ENCODE results near the gene DGCR6L. TPM values are rescaled to one million over a fixed set of nuclear protein-coding genes. Genes with fewer than 3 reads are reported as not detected.
"Not testable (repeated sequence)": the region's sequence is repeated elsewhere in the genome, so short reads cannot be mapped to it uniquely, and the experiment has no call there.

DGCR6L gene
- polyA plus RNA-seq, 2 of the 4 experiments (the other 2 are of a cell fraction) = 17.9 to 26.1 TPM

DNA sequence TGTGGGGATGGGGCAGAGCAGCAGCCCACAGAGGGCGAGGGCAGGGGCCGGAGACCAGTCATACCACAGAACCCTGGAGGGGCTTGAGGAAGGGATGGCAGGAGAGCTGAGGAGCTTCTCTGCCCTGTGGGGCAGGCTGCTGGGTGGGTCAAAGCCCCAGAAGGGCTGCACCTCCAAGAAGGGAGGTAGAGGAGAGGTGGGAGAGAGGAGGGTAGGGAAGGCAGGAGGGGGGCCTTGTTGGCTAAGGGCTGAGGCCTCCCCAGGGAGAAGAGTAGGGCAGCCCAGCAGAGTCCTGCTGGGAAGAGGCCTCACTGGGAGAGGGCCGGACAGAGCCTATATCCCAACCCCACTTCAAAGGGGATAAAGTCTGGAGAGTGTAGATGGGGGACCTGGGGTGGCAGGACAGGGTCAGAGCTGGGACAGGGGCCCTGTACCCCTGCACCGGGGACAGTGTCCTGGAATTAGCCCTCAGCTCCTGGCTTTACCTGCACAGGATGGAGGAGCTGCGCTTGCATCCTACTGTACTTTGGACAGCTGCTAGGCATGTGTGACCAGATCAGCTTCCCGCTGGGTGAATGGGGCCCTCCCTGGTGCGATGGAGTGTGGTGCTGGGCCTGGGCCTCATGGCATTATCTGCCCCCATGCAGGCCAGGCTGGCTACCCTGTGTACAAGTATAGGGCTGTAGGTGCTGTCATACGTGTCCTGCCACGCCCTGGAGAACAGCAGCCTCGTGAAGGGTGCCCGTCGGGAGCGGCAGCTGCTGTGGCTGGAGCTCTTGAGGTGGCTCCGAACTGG lies 7.3 kb downstream of the DGCR6L start:
- no peaks in the 10 kb centered on the region for H3K9me3 ChIP-seq
- 88% methylated on average over 5 of the region's 14 CpGs for WGBS (ENCODE audit: missing lambda C conversion rate)
- no peak for TF ChIP-seq ZC3H11A (IDR thresholded peaks at IDR 0.05)
- no peak for TF ChIP-seq BHLHE40 (IDR thresholded peaks at IDR 0.05; ENCODE audit: low read depth, low read length)
- TF ChIP-seq MAZ (IDR thresholded peaks at IDR 0.05; ENCODE audit: borderline replicate concordance, low read depth, low read length) = no peak
- TF ChIP-seq ZFP36 (IDR thresholded peaks at IDR 0.05; ENCODE audit: borderline replicate concordance, partially characterized antibody) = no peak
- no peak for TF ChIP-seq RAD21 (conservative IDR thresholded peaks at IDR 0.05 in 1 of 2, IDR thresholded peaks at IDR 0.05 in 1 of 2)
- no peak for TF ChIP-seq EHF (CRISPR knock-in tag; IDR thresholded peaks at IDR 0.05)
- no peak for TF ChIP-seq JUN (IDR thresholded peaks at IDR 0.05)
- no peak for TF ChIP-seq ZSCAN20 (CRISPR knock-in tag; IDR thresholded peaks at IDR 0.05)
- no peak for TF ChIP-seq CHD4 (IDR thresholded peaks at IDR 0.05; ENCODE audit: borderline replicate concordance)
- TF ChIP-seq TFCP2L1 (CRISPR knock-in tag; IDR thresholded peaks at IDR 0.05) = no peak
- TF ChIP-seq NR3C1 (IDR thresholded peaks at IDR 0.05) = no peak
- no peak for TF ChIP-seq KDM1A (IDR thresholded peaks at IDR 0.05; ENCODE audit: low read depth)
- no peak for TF ChIP-seq GATA3 (IDR thresholded peaks at IDR 0.05; ENCODE audit: borderline replicate concordance)
- TF ChIP-seq HES2 (IDR thresholded peaks at IDR 0.05) = no peak
- TF ChIP-seq BCL3 (IDR thresholded peaks at IDR 0.05) = no peak
- no peak for TF ChIP-seq HDAC2 (IDR thresholded peaks at IDR 0.05)
- TF ChIP-seq PBX3 (IDR thresholded peaks at IDR 0.05) = no peak
- no peak for TF ChIP-seq ELK1 (IDR thresholded peaks at IDR 0.05; ENCODE audit: low read depth, low read length)
- ATAC-seq (no peak), DNase-seq (ENCODE audit: low read depth in 1 of 2, low spot score in 1 of 2) (no peak), FAIRE-seq (no peak)
- POLR2A ChIA-PET = no interaction called here
- H3K27ac ChIP-seq = no peak overlapping the region
- H3K4me2 ChIP-seq = no peak overlapping the region
- no peak overlapping the region for H3K4me3 ChIP-seq
- H3K4me1 ChIP-seq = no peaks in the 10 kb centered on the region
- CTCF ChIA-PET = interaction anchor here (0.6 to 1.2 kb wide), 2 partner anchors 14 to 159 kb away, joined by 3 read pairs; no protein-coding TSS in a partner anchor

- H3K9me3 ChIP-seq; H3K4me2 ChIP-seq; ATAC-seq; POLR2A ChIA-PET; H3K4me1 ChIP-seq; DNase-seq (ENCODE audit: low read depth in 1 of 2, low spot score in 1 of 2); FAIRE-seq; CTCF ChIA-PET; H3K27ac ChIP-seq; H3K4me3 ChIP-seq: not testable (repeated sequence)
- WGBS (ENCODE audit: missing lambda C conversion rate) = 81% methylated on average over 10 of the region's 20 CpGs
Observed at GRCh38 chr22:20311249-20312062, 8.4 kb downstream of the DGCR6L start.

- H3K4me3 ChIP-seq; POLR2A ChIA-PET; ATAC-seq; CTCF ChIA-PET; H3K4me2 ChIP-seq; H3K9me3 ChIP-seq; DNase-seq (ENCODE audit: low read depth in 1 of 2, low spot score in 1 of 2); H3K27ac ChIP-seq; FAIRE-seq; H3K4me1 ChIP-seq: not testable (repeated sequence)
- WGBS (ENCODE audit: missing lambda C conversion rate) = 90% methylated on average over 2 of the region's 6 CpGs
Observed at GRCh38 chr22:20310773-20311172, 9.1 kb downstream of the DGCR6L start.

- H3K4me1 ChIP-seq; H3K4me2 ChIP-seq; H3K9me3 ChIP-seq; ATAC-seq; H3K4me3 ChIP-seq; CTCF ChIA-PET; DNase-seq (ENCODE audit: low read depth in 1 of 2, low spot score in 1 of 2); FAIRE-seq; POLR2A ChIA-PET; H3K27ac ChIP-seq: not testable (repeated sequence)
- WGBS (ENCODE audit: missing lambda C conversion rate) = no CpG with 5 or more reads among the region's 7 CpGs
Observed at GRCh38 chr22:20310180-20310579, 9.7 kb downstream of the DGCR6L start.

GRCh38 chr22:20308806-20309650 lies 10.8 kb downstream of the DGCR6L start:
- H3K4me3 ChIP-seq; DNase-seq (ENCODE audit: low read depth in 1 of 2, low spot score in 1 of 2); H3K4me2 ChIP-seq; POLR2A ChIA-PET; FAIRE-seq; H3K9me3 ChIP-seq; H3K27ac ChIP-seq; CTCF ChIA-PET; H3K4me1 ChIP-seq; ATAC-seq: not testable (repeated sequence)
- 87% methylated on average over 18 of the region's 22 CpGs for WGBS (ENCODE audit: missing lambda C conversion rate)
